ENCODE results near the gene TMEM9. TPM values are rescaled to one million over a fixed set of nuclear protein-coding genes. Genes with fewer than 3 reads are reported as not detected.

The TMEM9 gene
- total RNA-seq, 2 donors from 2014 or later, result 145 to 156 TPM

DNA sequence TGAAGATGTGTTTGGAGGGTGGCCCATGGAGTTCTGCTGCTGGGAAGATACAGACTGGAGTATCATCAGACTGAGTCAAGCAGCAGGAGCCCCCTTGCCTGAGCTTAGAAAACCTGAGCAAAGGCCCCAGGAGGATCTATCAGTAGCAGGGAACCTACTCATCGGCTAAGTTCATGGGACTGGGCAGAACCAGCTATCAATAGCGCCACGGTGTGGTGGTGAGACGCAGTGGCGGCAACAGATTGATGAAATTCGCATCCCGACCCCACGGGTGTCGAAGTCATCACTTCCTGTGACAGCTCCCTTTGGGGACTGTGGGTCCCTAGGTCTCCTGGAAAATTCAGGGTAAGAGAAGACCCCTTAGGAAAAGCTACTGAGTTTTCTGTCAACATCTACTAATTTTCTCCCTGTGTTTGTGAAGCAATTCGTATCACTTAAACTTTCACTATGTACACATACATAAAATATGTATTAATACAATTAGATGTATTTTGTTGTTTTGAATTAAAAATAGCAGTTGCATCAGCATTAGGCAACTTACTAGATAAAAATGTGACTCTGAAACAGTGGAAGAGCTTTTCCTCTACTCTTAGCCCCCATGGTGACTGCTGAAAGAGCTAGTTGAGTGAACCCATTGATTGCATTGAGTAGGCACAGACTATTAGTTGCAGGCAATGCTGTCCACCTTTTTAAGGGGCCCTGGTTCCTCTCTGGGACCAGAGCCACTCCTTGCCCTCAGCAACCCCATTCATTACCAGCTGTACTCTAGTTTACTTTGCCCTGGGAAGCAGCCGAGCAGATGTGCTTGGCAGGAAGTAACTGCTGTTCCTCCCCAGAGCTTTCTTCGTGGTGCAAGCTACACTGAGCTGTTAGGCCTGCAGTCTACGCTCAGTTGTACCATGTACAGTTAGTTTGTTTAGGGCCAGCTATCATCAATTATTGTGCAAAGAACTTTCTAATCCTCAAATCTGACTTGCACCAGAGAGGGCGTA lies 34.8 kb downstream of the TMEM9 start:
- Histone ChIP-seq H3K4me1 (ENCODE audit: control insufficient read depth, insufficient read depth, low read length) (no peaks in the 10 kb centered on the region), H3K9ac (ENCODE audit: extremely low read depth, low read length, poor library complexity, severe bottlenecking) (no peak overlapping the region), H3K36me3 (ENCODE audit: control insufficient read depth, insufficient read depth, low read length) (no peaks in the 10 kb centered on the region), H3K9me3 (ENCODE audit: control insufficient read depth, low read length) (no peaks in the 10 kb centered on the region), H3K27ac (ENCODE audit: low read depth, low read length) (no peak overlapping the region), H3K4me3 (ENCODE audit: low read length) (no peak overlapping the region), H3K27me3 (ENCODE audit: control insufficient read depth, insufficient read depth, low read length, poor library complexity, severe bottlenecking) (peaks cover 21% of the 10 kb centered on the region)
- Mint-ChIP-seq H3K4me3 (no peak overlapping the region), H3K27me3 (ENCODE audit: insufficient read depth) (peaks cover 35% of the 10 kb centered on the region), H3K4me1 (peaks cover 4% of the 10 kb centered on the region), H3K27ac (no peak overlapping the region), H3K36me3 (ENCODE audit: low read depth) (no peaks in the 10 kb centered on the region), H3K9me3 (no peaks in the 10 kb centered on the region)
- WGBS, 2 experiments (ENCODE audit: insufficient coverage in 1 of 2, insufficient read length in 1 of 2), result 32 to 38% methylated on average over 13 of the region's 14 CpGs
- TF ChIP-seq, protein P1, sequence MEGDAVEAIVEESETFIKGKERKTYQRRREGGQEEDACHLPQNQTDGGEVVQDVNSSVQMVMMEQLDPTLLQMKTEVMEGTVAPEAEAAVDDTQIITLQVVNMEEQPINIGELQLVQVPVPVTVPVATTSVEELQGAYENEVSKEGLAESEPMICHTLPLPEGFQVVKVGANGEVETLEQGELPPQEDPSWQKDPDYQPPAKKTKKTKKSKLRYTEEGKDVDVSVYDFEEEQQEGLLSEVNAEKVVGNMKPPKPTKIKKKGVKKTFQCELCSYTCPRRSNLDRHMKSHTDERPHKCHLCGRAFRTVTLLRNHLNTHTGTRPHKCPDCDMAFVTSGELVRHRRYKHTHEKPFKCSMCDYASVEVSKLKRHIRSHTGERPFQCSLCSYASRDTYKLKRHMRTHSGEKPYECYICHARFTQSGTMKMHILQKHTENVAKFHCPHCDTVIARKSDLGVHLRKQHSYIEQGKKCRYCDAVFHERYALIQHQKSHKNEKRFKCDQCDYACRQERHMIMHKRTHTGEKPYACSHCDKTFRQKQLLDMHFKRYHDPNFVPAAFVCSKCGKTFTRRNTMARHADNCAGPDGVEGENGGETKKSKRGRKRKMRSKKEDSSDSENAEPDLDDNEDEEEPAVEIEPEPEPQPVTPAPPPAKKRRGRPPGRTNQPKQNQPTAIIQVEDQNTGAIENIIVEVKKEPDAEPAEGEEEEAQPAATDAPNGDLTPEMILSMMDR (conservative IDR thresholded peaks at IDR 0.05), result peak; percentile 94
- DNase-seq, result peak; percentile 89

DNA sequence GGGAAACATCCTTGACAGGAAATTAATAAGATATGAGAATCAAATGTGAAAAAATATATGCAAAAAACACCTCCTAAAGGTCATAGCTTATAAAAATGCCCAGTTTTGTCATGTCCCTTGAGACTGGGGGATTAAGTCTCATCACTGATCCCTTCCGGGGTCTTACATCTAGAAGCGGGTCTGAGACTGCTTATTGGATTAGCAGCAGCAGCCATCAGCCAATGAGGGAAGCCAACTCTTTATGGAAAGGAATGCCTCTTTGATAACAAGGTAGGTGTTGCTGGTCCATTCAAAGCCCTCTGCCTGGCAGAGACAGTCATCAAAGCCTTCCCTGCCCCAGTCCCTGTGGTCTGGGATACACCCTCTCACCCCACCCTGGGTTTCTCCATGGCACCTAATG lies 38.2 kb downstream of the TMEM9 start:
- no peak overlapping the region for H3K9ac ChIP-seq (ENCODE audit: extremely low read depth, low read length, poor library complexity, severe bottlenecking)
- peaks cover 30% of the 10 kb centered on the region for H3K27me3 ChIP-seq (ENCODE audit: control insufficient read depth, insufficient read depth, low read length, poor library complexity, severe bottlenecking)
- no peak overlapping the region for H3K4me3 ChIP-seq (ENCODE audit: low read length)
- H3K9me3 ChIP-seq (ENCODE audit: control insufficient read depth, low read length), result no peaks in the 10 kb centered on the region
- Mint-ChIP-seq H3K9me3 (no peaks in the 10 kb centered on the region), H3K36me3 (ENCODE audit: low read depth) (no peaks in the 10 kb centered on the region), H3K4me1 (peaks cover 4% of the 10 kb centered on the region), H3K27ac (no peak overlapping the region), H3K27me3 (ENCODE audit: insufficient read depth) (peaks cover 38% of the 10 kb centered on the region), H3K4me3 (no peak overlapping the region)
- no peak overlapping the region for H3K27ac ChIP-seq (ENCODE audit: low read depth, low read length)
- H3K4me1 ChIP-seq (ENCODE audit: control insufficient read depth, insufficient read depth, low read length), result no peaks in the 10 kb centered on the region
- no peaks in the 10 kb centered on the region for H3K36me3 ChIP-seq (ENCODE audit: control insufficient read depth, insufficient read depth, low read length)
- TF ChIP-seq, protein P1 (conservative IDR thresholded peaks at IDR 0.05), result no peak
- WGBS, 2 experiments (ENCODE audit: insufficient coverage in 1 of 2, insufficient read length in 1 of 2), result 76 to 92% methylated on average over 2 of the region's 2 CpGs
- DNase-seq, result no peak

DNA sequence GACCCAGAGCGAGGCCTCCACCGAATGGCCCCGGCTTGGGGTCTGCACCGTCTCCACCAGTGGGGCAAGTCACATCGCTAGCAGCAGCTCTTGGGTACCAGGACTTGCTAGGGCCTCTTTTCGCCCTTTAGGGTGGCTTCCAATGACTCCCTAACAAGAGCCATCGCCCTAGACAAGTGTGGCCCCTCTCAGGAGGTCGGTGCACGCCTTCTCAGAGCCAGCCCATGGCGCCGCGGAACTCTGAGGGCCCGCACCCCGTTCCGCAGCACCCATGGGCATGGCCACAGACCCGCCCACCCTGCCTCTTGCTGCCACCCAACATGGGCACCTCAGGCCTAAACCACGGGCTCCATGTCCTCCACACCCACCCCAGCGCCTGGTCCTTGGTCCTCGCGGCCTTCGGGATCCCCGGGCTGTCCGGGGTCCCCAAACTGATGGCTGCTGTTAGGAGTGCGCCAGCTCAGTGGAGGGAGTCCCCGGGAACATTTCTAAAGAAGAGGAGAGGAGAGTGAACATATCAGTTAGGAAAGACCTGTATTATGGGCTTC lies 38.8 kb downstream of the TMEM9 start:
- H3K36me3 ChIP-seq (ENCODE audit: control insufficient read depth, insufficient read depth, low read length), result no peaks in the 10 kb centered on the region
- peaks cover 30% of the 10 kb centered on the region for H3K27me3 ChIP-seq (ENCODE audit: control insufficient read depth, insufficient read depth, low read length, poor library complexity, severe bottlenecking)
- TF ChIP-seq, protein P1 (conservative IDR thresholded peaks at IDR 0.05), result no peak
- no peak overlapping the region for H3K4me3 ChIP-seq (ENCODE audit: low read length)
- no peaks in the 10 kb centered on the region for H3K4me1 ChIP-seq (ENCODE audit: control insufficient read depth, insufficient read depth, low read length)
- H3K27ac ChIP-seq (ENCODE audit: low read depth, low read length), result no peak overlapping the region
- H3K9me3 Mint-ChIP-seq, result no peaks in the 10 kb centered on the region
- peaks cover 40% of the 10 kb centered on the region for H3K27me3 Mint-ChIP-seq (ENCODE audit: insufficient read depth)
- no peak overlapping the region for H3K27ac Mint-ChIP-seq
- no peaks in the 10 kb centered on the region for H3K36me3 Mint-ChIP-seq (ENCODE audit: low read depth)
- 95 to 96% methylated on average over 15 to 25 of the region's 25 CpGs for WGBS, 2 experiments (ENCODE audit: insufficient coverage in 1 of 2, insufficient read length in 1 of 2)
- no peak overlapping the region for H3K4me3 Mint-ChIP-seq
- peaks cover 4% of the 10 kb centered on the region for H3K4me1 Mint-ChIP-seq
- H3K9ac ChIP-seq (ENCODE audit: extremely low read depth, low read length, poor library complexity, severe bottlenecking), result no peak overlapping the region
- H3K9me3 ChIP-seq (ENCODE audit: control insufficient read depth, low read length), result no peaks in the 10 kb centered on the region
- no peak for DNase-seq

Data from endodermal cell (in vitro differentiated cells).